ENCODE measurements around the gene LMAN2. TPM values are rescaled to one million over a fixed set of nuclear protein-coding genes. Genes with fewer than 3 reads are reported as not detected.
"Not testable (repeated sequence)": the region's sequence is repeated elsewhere in the genome, so short reads cannot be mapped to it uniquely, and the experiment has no call there.

The LMAN2 gene
- total RNA-seq, 2 experiments from 2014 or later: 110 to 116 TPM

GRCh38 chr5:177387405-177387804, 35.9 kb upstream of the LMAN2 start:
- H3K4me3 Mint-ChIP-seq: no peak overlapping the region
- H3K4me1 Mint-ChIP-seq: peaks cover 39% of the 10 kb centered on the region
- DNase-seq (no peak), ATAC-seq (ENCODE audit: low read depth) (no peak)
- H3K9me3 Mint-ChIP-seq: no peaks in the 10 kb centered on the region
- no peak overlapping the region for H3K27ac Mint-ChIP-seq
- no peaks in the 10 kb centered on the region for H3K27me3 Mint-ChIP-seq
- no peaks in the 10 kb centered on the region for H3K36me3 Mint-ChIP-seq
- POLR2A ChIA-PET: interaction anchor here (0.7 kb wide), 1 partner anchor 84 kb away, joined by 3 read pairs; no protein-coding TSS in a partner anchor

GRCh38 chr5:177386542-177386941, 35.1 kb upstream of the LMAN2 start:
- ATAC-seq (ENCODE audit: low read depth) (no peak), DNase-seq (no peak)
- no peaks in the 10 kb centered on the region for H3K36me3 Mint-ChIP-seq
- POLR2A ChIA-PET: no interaction called here
- peaks cover 41% of the 10 kb centered on the region for H3K4me1 Mint-ChIP-seq
- H3K4me3 Mint-ChIP-seq: no peak overlapping the region
- H3K27me3 Mint-ChIP-seq: no peaks in the 10 kb centered on the region
- H3K27ac Mint-ChIP-seq: no peak overlapping the region
- H3K9me3 Mint-ChIP-seq: no peaks in the 10 kb centered on the region

GRCh38 chr5:177385720-177386119, 34.3 kb upstream of the LMAN2 start:
- Mint-ChIP-seq H3K4me1 (peaks cover 37% of the 10 kb centered on the region), H3K4me3 (peak overlapping the region; percentile 41), H3K27ac (no peak overlapping the region), H3K9me3 (no peaks in the 10 kb centered on the region), H3K36me3 (no peaks in the 10 kb centered on the region), H3K27me3 (no peaks in the 10 kb centered on the region)
- ATAC-seq (ENCODE audit: low read depth) (no peak), DNase-seq (no peak)
- POLR2A ChIA-PET: no interaction called here

DNA sequence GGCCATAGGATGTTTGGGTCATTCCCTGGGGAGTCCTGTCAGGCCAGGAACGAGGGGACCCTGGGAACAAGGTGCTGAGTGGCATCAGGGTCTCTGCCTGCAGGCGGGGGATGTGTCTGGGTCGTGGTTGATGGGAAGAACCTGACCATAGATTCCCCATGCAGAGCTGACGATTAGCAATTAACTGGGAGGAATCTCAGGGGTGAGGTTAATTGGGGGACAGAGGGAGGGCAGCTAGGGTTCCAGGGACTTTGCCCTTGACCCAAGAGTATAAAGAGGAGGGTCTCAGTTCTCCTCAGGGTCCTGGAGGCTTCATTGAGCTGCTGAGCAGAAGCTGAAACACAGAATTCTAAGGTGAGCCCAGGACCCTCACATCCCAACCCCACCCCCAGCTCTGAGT, 32.7 kb upstream of the LMAN2 start, which contains the start of gene SLC34A1:
TSS of gene SLC34A1 (plus strand) at position 301 of the 400 bp plus-strand sequence. CDS start 1,308 bp downstream, outside the sequence.
- H3K4me3 Mint-ChIP-seq: peak within 1 kb of the TSS; percentile 41
- DNase-seq: no peak
- no peak within 1 kb of the TSS for H3K27ac Mint-ChIP-seq
- ATAC-seq (ENCODE audit: low read depth): no peak
- H3K4me1 Mint-ChIP-seq: peaks cover 31% of the 10 kb centered on the region
- no peaks in the 10 kb centered on the region for H3K36me3 Mint-ChIP-seq
- POLR2A ChIA-PET: interaction anchor here (1.0 kb wide), 1 partner anchor 125 kb away, joined by 3 read pairs; no protein-coding TSS in a partner anchor
- H3K9me3 Mint-ChIP-seq: no peaks in the 10 kb centered on the region
- no peaks in the 10 kb centered on the region for H3K27me3 Mint-ChIP-seq

DNA sequence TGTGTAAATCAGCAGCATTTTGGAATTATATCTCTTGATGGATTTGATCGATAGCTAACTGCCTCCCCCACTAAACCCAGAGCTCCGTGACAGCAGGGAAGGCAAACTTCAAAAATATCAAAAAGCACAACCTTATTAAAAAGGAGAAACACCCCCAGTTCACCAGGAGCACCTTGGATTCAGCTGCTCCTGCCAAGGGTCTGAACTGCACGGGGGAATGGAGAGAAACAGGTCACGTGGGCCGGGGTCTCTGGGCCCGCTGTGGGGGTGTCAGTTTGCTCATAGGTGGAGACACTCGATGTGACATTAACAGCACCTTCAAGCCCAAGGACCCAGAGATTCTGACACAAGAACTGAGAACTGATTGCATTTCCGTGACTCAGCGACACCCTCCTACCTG, 31.7 kb upstream of the LMAN2 start:
- POLR2A ChIA-PET: interaction anchor here (1.0 to 1.5 kb wide), 2 partner anchors 11 to 13 kb away, joined by 5 to 6 read pairs; no protein-coding TSS in a partner anchor
- Mint-ChIP-seq H3K27ac (no peak overlapping the region), H3K4me3 (no peak overlapping the region), H3K27me3 (no peaks in the 10 kb centered on the region), H3K4me1 (peaks cover 22% of the 10 kb centered on the region), H3K9me3 (no peaks in the 10 kb centered on the region), H3K36me3 (no peaks in the 10 kb centered on the region)
- DNase-seq (no peak), ATAC-seq (ENCODE audit: low read depth) (no peak)

DNA sequence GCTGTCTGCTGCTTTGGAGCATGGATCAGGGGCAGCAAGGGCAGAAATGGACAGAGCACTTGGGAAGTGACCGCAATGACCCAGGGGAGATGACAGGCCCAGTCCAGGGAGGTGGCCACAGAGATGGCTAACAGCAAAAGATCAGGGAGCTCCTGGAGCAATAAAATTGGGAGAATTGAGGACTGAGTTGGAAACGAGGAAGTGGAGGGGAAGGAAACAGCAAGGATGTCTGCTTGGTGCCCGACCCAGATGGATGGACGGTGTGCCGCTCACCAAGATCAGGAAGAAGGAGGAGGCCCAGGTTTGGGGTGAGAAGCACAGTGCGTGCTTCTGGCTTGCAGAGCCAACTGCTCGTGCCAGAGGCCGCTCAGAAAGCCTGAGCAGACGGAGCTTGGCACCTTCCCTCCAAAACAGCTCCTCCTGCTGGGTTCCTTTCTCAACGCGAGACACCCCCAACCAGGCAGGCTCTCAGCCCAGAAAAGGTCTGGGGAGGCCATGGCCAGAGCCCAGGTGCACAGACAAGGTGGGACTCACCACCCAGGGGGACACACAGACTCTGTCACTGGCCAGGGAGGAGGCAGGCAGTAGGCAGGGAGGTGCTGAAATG, 31.1 kb upstream of the LMAN2 start:
- Mint-ChIP-seq H3K27me3 (no peaks in the 10 kb centered on the region), H3K9me3 (no peaks in the 10 kb centered on the region), H3K4me1 (peaks cover 22% of the 10 kb centered on the region), H3K4me3 (no peak overlapping the region), H3K27ac (peak overlapping the region; percentile 73), H3K36me3 (no peaks in the 10 kb centered on the region)
- POLR2A ChIA-PET: interaction anchor here (1.0 to 1.5 kb wide), 2 partner anchors 10 to 12 kb away, joined by 5 to 6 read pairs; no protein-coding TSS in a partner anchor
- no peak for DNase-seq
- ATAC-seq (ENCODE audit: low read depth): peak; percentile 43

DNA sequence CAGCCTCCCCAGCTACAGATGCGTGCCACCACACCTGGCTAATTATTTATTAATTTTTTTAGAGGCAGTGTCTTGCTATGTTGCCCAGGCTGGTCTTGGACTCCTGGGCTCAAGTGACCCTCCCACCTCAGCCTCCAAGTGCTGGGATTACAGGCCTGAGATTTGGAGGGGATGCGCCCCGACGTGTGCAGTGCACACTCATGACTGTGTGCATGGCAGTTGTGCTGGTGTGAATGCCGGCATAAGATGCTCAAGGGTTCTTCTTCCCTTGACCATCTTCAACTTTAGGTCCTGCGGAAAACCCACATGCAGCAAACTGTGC, 29.3 kb upstream of the LMAN2 start:
- Mint-ChIP-seq H3K27ac (no peak overlapping the region), H3K9me3 (no peaks in the 10 kb centered on the region), H3K4me3 (no peak overlapping the region), H3K36me3 (no peaks in the 10 kb centered on the region), H3K27me3 (no peaks in the 10 kb centered on the region), H3K4me1 (peaks cover 22% of the 10 kb centered on the region)
- POLR2A ChIA-PET: no interaction called here
- no peak for DNase-seq
- no peak for ATAC-seq (ENCODE audit: low read depth)

DNA sequence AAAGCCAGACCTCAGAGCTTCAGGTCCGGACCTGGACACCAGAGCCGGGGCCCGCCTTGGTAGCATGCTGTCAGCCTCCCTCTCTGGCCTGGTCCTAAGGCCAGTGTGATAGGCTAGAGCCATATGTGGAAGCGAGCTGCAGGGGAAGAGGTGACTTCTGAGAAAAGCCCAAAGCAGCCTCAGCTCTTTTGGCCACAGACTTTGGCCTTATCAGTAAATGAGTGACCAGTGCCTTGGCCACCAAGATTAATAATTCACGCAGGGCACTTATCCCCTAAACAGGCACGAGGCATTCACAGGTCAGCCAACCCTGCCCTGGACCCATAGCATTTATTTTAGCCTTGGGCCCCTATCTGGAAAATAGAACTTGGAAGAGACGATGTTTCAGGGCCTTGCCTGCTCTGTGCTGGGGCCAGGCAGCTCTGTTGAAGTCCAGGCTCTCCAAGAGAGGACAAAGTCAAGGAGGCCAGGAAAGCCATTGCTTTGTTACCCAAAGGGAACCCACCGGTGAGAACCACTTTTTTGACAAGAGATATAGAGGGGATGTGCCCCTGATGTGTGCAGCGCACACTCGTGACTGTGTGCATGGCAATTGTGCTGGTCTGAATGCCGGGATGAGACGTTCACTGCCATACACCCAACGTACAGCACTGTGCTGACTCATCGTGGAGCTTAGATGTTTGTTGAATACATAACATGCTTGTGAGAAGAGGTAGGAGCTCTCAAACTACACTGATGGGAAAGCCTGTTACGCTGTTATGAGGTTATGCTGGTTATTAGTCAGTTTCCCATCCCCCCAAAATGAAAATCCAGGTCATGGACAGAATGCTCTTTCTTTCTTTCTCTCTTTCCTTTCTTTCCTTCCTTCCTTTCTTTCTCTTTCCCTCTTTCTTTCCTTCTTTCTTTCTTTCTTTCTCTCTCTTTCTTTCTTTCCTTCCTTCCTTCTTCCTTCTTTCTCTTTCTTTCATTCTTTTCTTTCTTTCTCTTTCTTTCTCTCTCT, 27.7 kb upstream of the LMAN2 start:
- H3K9me3 Mint-ChIP-seq: no peaks in the 10 kb centered on the region
- POLR2A ChIA-PET: interaction anchor here (0.7 to 1.5 kb wide), 3 partner anchors 12 to 137 kb away, joined by 3 to 4 read pairs (median 3); partner anchors contain the start of gene PRR7
- ATAC-seq (ENCODE audit: low read depth): no peak
- H3K36me3 Mint-ChIP-seq: peaks cover 8% of the 10 kb centered on the region
- no peak for DNase-seq
- H3K4me1 Mint-ChIP-seq: peaks cover 16% of the 10 kb centered on the region
- no peak overlapping the region for H3K27ac Mint-ChIP-seq
- no peak overlapping the region for H3K4me3 Mint-ChIP-seq
- no peaks in the 10 kb centered on the region for H3K27me3 Mint-ChIP-seq

GRCh38 chr5:177377851-177378776, 26.6 kb upstream of the LMAN2 start:
- Mint-ChIP-seq H3K27me3 (no peaks in the 10 kb centered on the region), H3K36me3 (peaks cover 14% of the 10 kb centered on the region), H3K4me3 (no peak overlapping the region), H3K27ac (no peak overlapping the region), H3K4me1 (peaks cover 21% of the 10 kb centered on the region), H3K9me3 (no peaks in the 10 kb centered on the region)
- DNase-seq (no peak), ATAC-seq (ENCODE audit: low read depth) (no peak)
- POLR2A ChIA-PET: interaction anchor here (0.6 to 1.5 kb wide), 3 partner anchors 11 to 69 kb away, joined by 3 to 4 read pairs (median 3); partner anchors contain the start of gene PRR7

DNA sequence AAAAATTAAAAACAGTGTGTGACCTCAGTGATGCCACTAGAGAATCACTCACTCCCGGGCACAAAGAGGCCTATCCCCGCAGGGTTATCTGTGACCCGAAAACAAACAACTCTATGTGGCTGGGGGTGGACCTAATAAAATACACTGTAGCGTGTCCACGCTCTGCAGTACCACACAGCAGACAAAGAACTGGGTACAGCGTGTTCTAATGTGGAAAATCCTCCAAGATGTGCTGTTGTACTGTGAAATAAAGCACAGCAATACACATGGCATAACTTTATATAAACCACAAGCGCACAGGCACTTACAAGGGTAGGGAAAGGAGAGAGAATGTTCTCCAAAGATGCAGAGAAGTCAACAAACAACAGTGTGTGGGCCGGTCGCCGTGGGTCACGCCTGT, 24.6 kb upstream of the LMAN2 start:
- peaks cover 32% of the 10 kb centered on the region for H3K4me1 Mint-ChIP-seq
- H3K9me3 Mint-ChIP-seq: no peaks in the 10 kb centered on the region
- DNase-seq (no peak), ATAC-seq (ENCODE audit: low read depth) (no peak)
- H3K27ac Mint-ChIP-seq: no peak overlapping the region
- H3K36me3 Mint-ChIP-seq: peaks cover 15% of the 10 kb centered on the region
- POLR2A ChIA-PET: no interaction called here
- no peak overlapping the region for H3K4me3 Mint-ChIP-seq
- no peaks in the 10 kb centered on the region for H3K27me3 Mint-ChIP-seq

GRCh38 chr5:177375516-177375915, 24.0 kb upstream of the LMAN2 start:
- POLR2A ChIA-PET: interaction anchor here (1.1 kb wide), 1 partner anchor 24 kb away, joined by 3 read pairs; the partner anchor contains the start of gene LMAN2
- H3K9me3 Mint-ChIP-seq; H3K4me3 Mint-ChIP-seq; H3K27me3 Mint-ChIP-seq; ATAC-seq (ENCODE audit: low read depth); DNase-seq; H3K27ac Mint-ChIP-seq: not testable (repeated sequence)
- Mint-ChIP-seq H3K36me3 (peaks cover 15% of the 10 kb centered on the region), H3K4me1 (peaks cover 31% of the 10 kb centered on the region)

DNA sequence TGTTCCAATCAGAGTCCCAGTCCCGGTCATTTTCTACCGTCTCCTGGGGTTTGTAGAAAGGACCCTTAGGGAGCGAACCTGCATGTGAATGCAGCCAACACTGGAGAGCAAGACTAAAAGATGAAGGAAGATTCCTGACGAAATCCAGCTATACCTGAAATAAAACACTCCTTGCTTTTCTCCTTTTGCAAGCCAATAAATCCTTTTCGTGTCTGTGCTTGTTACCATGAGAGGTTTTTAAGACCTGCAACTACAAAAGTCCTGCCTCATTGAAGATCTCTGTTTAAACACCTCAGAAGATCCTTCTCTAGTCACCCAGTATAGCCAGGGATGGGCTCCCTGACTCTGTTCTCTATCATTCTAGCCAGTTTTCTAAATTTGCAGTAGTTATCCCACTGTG, 22.7 kb upstream of the LMAN2 start:
- peaks cover 24% of the 10 kb centered on the region for H3K36me3 Mint-ChIP-seq
- DNase-seq: no peak
- ATAC-seq (ENCODE audit: low read depth): no peak
- H3K9me3 Mint-ChIP-seq: no peaks in the 10 kb centered on the region
- POLR2A ChIA-PET: interaction anchor here (1.0 kb wide), 1 partner anchor 16 kb away, joined by 3 read pairs; no protein-coding TSS in a partner anchor
- H3K4me3 Mint-ChIP-seq: peak overlapping the region; percentile 30
- H3K27me3 Mint-ChIP-seq: no peaks in the 10 kb centered on the region
- peak overlapping the region; percentile 92 for H3K27ac Mint-ChIP-seq
- H3K4me1 Mint-ChIP-seq: peaks cover 30% of the 10 kb centered on the region

Measured in activated naive CD8-positive, alpha-beta T cell treated with anti-CD3 and anti-CD28 coated beads, Interleukin-2, amount 10 ng/mL, durations not matched to agents 7 days and 5 days (primary cell).